Fibroblast of skin of abdomen (primary cell): ENCODE measurements around the gene STPG2.
"Not testable (repeated sequence)": the region's sequence is repeated elsewhere in the genome, so short reads cannot be mapped to it uniquely, and the experiment has no call there.

Experiments used
- DNase-seq: peaks from one replicate; pipeline ENCODE4 v3.0.0-alpha.2; 2013

STPG2 gene

DNA sequence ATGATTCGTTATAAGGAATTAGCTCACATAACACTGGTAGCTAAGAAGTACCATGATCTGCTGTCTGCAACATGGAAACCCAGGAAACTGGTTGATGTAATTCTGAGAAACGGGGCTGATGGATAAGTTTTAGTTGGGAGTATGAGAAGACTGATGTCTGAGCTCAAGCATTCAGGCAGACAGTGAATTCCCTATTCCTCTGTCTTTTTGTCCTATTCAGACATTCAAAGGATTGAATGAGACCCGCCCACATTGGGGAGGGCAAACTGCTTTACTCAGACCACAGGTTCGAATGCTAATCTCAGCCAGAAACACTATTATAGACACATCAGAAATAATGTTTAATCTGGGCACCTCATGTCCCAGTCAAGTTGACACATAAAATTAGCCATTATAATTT is 515.5 kb downstream of the STPG2 start:
- DNase-seq, result no peak

- no peak for DNase-seq
Observed at GRCh38 chr4:97624204-97624603, 519.1 kb downstream of the STPG2 start.

DNA sequence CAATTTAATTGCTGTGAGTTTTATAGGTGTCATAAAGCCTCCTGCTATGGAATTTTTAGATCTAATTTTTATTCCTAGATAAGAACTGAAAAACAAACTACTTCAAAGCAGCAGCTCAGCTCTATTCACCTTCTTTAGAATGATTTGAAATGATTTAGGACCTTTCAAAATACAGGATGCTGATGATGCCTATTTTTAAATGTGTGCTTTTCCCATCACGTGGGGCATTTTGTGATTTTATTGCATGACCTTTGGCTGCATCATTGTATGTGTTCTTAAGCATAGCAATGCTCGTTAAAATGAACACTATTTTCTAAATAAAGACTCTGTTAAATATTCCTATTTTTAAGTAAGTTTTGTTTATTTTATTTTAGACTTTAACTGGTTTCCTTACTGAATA is 537.3 kb downstream of the STPG2 start:
- no peak for DNase-seq

GRCh38 chr4:97593248-97593647 is 550.0 kb downstream of the STPG2 start:
- no peak for DNase-seq

- DNase-seq, result no peak
Observed at GRCh38 chr4:97590266-97590665, 553.0 kb downstream of the STPG2 start.

DNA sequence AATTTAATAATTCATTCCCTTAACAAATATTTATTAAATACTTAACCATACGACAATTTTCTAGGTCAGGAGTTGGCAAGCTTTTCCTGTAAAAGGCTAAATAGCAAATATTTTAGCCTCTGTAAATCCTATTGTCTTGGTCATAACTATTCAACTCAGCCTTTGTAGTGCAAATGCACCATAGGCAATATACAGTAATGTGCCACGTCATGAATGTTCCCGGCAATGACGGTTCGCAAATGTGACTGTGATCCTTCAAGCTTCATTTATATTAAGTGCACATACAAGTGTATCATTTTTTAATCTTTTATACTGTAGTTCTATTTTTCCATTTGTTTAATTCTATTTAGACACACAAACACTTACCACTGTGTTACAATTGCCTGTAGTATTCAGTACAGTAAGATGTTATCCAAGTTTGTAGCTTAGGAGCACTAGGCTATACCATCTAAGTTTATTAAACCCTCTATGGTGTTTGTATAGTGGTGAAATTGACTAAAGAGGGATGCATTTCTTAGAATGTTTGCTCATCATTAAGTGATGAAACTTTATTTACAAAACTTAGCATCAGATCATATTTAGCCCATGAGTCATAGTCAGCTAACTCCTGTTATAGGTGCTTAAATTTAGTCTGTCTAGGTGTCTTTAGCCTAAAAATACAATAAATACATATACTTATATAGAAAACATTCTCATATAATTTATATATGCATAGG is 553.6 kb downstream of the STPG2 start:
- no peak for DNase-seq

GRCh38 chr4:97587912-97588311 is 555.4 kb downstream of the STPG2 start:
- DNase-seq, result peak; percentile 24

GRCh38 chr4:97585274-97585673 is 558.0 kb downstream of the STPG2 start:
- no peak for DNase-seq

GRCh38 chr4:97582890-97583289 is 560.4 kb downstream of the STPG2 start:
- no peak for DNase-seq

GRCh38 chr4:97577004-97577403 is 566.3 kb downstream of the STPG2 start:
- no peak for DNase-seq

DNA sequence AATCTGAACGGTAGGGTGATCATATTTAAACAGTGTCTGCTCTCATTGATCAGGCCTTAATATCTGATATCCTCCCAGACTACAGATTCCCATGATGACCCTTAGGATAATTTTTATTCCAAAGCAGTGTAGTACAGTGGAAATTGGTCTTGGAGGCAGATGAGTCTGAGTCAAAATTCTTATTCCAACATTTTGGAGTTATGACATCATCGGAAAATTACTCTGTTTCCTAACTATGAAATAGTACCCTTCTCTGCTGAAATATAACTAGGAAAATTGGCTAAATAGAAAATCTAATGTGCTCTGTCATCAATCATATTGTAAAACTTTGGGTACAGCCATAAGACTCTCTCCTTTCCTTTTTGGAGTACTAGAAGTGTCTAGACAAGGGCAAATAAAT is 583.3 kb downstream of the STPG2 start:
- no peak for DNase-seq

DNA sequence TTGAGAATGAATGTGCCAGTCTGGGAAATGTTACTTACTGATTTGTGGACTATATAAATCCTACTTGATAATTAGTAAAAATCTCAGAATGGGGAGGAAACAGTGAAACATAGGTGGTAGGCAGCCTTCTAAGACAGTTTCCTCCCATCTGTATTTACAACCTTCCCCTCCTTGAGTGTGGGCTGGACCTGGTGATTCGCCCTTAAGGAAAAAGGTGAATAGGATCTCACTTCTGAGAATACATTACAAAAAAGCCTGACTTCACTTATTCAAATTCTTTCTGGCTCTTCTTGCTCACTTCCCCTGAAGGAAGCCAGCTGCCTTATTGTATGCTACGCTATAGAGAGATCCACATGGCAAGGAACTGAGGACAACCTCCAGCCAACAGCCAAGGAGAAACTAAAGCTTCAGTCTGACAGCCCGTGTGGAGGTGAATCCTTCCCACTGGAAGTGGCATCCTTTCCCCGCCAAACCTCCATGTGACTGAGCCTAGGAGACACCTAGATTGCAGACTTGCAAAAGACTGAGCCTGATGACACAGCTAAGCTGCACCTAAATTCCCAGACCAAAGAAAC is 585.0 kb downstream of the STPG2 start:
- no peak for DNase-seq

DNA sequence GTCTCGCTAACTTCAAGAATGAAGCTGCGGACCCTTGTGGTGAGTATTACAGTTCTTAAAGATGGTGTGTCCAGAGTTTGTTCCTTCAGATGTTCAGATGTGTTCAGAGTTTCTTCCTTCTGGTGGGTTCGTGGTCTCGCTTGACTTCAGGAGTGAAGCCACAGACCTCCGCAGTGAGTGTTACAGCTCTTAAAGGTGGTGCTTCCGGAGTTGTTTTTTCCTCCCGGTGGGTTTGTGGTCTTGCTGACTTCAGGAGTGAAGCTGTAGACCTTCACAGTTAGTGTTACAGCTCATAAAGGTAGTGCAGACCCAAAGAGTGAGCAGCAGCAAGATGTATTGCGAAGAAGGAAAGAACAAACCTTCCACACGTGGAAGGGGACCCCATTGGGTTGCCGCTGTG is 592.6 kb downstream of the STPG2 start:
- DNase-seq, result not testable (repeated sequence)

DNA sequence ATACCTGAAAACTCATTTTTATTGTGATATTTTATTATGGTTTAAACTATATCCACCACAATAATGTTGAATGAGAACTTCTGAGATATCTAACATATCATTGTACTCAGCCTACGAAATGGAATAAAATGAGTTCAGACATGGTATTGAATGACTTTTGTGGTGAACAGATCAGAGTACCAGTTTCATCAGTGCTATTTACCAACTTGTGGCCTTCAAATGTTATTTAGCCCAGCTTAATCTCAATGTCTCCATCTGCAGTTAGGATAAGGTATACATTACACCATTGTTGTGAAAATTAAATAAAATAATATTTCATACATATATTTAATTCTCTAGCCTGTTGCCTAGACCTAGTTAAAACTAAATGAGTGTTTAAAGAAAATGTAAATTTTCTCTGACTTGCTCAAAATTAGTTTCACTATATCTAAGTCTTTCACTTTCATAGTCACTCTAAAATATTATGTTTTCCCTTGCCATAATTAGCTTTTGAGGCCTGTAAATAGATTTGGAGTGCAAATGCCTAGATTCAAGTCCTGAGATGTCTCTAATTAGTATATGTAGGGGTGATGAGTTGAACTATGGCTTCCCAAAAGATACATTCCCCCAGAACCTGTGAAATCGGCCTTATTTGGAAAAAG is 594.2 kb downstream of the STPG2 start:
- no peak for DNase-seq

DNA sequence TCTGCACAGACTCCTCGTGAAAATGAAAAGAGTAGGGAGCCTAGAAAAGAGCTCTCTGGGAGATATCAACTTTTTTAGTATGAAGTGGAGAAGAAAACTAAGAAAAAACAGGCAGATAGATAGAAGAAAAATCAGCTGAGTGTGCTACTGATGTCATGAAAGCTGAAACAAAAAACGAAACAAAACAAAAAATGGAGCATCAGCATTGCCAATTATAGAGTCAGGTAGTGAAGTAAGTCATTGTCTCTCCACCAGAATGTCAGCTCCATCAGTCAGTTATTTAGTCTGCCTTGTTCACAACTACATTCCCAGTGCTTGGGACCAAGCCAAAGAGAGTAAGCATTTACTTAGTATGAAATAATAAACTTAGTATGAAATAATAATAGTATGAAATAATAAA is 595.1 kb downstream of the STPG2 start:
- no peak for DNase-seq

- no peak for DNase-seq
Observed at GRCh38 chr4:97531351-97531750, 611.9 kb downstream of the STPG2 start.

GRCh38 chr4:97530676-97531075 is 612.6 kb downstream of the STPG2 start:
- DNase-seq, result no peak

DNA sequence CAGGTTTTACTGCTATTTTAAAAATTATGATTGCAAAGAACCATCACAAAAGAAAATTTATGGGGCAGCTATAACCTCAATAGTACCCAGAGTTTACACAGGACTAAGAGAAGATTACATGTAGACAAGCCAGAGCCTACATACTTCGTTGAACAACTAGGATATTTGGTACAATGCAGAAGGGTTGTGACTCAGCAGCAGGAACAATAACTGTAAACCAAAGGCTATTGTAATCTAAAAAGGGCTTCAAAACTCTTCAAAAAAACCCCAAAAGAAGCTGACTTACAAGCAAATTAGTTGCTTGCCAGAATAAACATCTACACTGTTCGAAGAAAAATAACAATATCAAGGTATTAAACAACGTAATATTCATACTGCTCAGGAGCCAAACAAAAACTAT is 618.0 kb downstream of the STPG2 start:
- no peak for DNase-seq

DNA sequence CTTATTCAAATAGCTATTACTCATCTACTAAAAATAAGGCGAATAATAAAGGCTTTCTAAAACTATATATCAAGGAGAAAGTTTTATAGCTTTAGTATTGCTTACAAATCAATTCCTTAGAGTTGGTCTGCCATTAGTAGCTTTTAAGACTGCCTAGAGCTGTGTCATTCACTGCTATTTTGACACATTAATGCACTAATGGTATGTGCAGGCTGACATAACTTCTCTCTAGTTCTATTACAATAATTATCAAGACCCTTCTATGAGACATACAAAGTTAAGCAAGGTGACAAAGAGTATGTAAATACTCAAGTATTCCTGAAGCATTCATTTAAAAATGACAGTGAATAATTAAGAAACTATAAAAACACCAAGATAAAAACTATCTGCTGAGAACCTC is 625.3 kb downstream of the STPG2 start:
- DNase-seq, result no peak

DNA sequence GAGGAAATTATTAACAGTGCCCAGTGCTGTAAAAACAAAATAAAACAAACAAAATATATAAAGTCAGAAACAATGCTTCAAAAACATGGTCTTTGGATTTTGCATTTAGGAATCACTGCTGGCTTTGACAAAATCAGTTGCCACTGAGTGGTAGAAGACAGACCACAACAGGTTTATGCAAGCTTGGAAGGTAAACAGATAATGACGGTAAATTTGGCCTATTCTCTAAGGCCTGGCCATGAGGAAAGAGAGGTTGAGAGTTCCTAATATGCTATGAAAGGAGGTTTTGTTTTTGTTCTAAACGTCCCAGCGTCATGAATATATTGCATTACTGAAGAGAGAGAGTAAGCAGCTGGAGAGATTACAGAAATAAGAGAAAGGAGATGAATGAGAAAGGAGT is 629.4 kb downstream of the STPG2 start:
- no peak for DNase-seq
